ENCODE results near the gene NUP58. TPM values are rescaled to one million over a fixed set of nuclear protein-coding genes. Genes with fewer than 3 reads are reported as not detected.

The NUP58 gene
- total and polyA plus RNA-seq, 9 of the 15 experiments (the other 6 are each of a cell fraction or from before 2014, with no cell fraction given) = 12.5 to 98.0 (median 42.6) TPM

- TF ChIP-seq CEBPG (CRISPR knock-in tag; IDR thresholded peaks at IDR 0.05) (no peak), CEBPG (tag; conservative IDR thresholded peaks at IDR 0.05 in 1 of 2, IDR thresholded peaks at IDR 0.05 in 1 of 2) (peak in 1 of 2 experiments; percentile 44; a peak in 1 of 4 replicates), TEAD4 (IDR thresholded peaks at IDR 0.05; ENCODE audit: low read length) (no peak), TEAD4 (CRISPR knock-in tag; IDR thresholded peaks at IDR 0.05; ENCODE audit: borderline replicate concordance) (no peak), ARID1B (IDR thresholded peaks at IDR 0.05) (peak; percentile 32; the same call in 1 of the 2 replicates), BCOR (IDR thresholded peaks at IDR 0.05) (0 out of 2 replicates have a peak, but pooled peaks have one; percentile 28), SMAD4 (CRISPR knock-in tag; conservative IDR thresholded peaks at IDR 0.05) (0 out of 2 replicates have a peak, but pooled peaks have one; percentile 21), KDM1A (IDR thresholded peaks at IDR 0.05) (peak; percentile 29 to 46; a peak in 2 of 4 replicates), ATF3 (IDR thresholded peaks at IDR 0.05) (peak; percentile 24; the same call in 1 of the 2 replicates), ATF3 (CRISPR knock-in tag; conservative IDR thresholded peaks at IDR 0.05) (no peak), ZNF639 (CRISPR knock-in tag; conservative IDR thresholded peaks at IDR 0.05 in 1 of 2, IDR thresholded peaks at IDR 0.05 in 1 of 2) (no peak), DNMT1 (IDR thresholded peaks at IDR 0.05) (no peak), ZKSCAN3 (CRISPR knock-in tag; IDR thresholded peaks at IDR 0.05) (no peak), CREB3 (tag; conservative IDR thresholded peaks at IDR 0.05; ENCODE audit: low read depth) (no peak), CEBPB (tag; IDR thresholded peaks at IDR 0.05) (peak; percentile 54; the same call in 1 of the 2 replicates), NUFIP1 (IDR thresholded peaks at IDR 0.05; ENCODE audit: partially characterized antibody) (no peak)
- intact Hi-C loops (cut with micrococcal nuclease) = loop anchor here (10.0 kb wide), 2 partner anchors 73 to 143 kb away; partner anchors contain the start of gene NUP58
- Histone ChIP-seq H3K27me3 (ENCODE audit: control insufficient read depth in 2 of 2, insufficient read depth in 2 of 2, low read length in 2 of 2) (peaks cover 0 to 4% of the 10 kb centered on the region in 2 experiments; a peak in 1 of 5 replicates), H3K4me1 (replicated peaks in 1 of 2; ENCODE audit: control insufficient read depth in 2 of 2, insufficient read depth in 2 of 2, low read length in 2 of 2) (peaks cover 16 to 39% of the 10 kb centered on the region in 2 experiments; a peak in 4 of 5 replicates), H4K20me1 (replicated peaks; ENCODE audit: control insufficient read depth, insufficient read depth, low read length) (no peaks in the 10 kb centered on the region), H3K9ac (ENCODE audit: insufficient read depth in 1 of 2, low read depth in 2 of 2, low read length in 2 of 2) (peak overlapping the region in 1 of 2 experiments; percentile 20; a peak in 1 of 4 replicates), H3K9me1 (ENCODE audit: control insufficient read depth, insufficient read depth, low read length) (no peaks in the 10 kb centered on the region), H3K9me3 (replicated peaks; ENCODE audit: control insufficient read depth, insufficient read depth, low read depth, low read length) (no peaks in the 10 kb centered on the region; the same call in 1 of the 2 replicates), H3K4me2 (ENCODE audit: insufficient read depth, low read length) (no peak overlapping the region), H3K4me3 (no peak overlapping the region), H3K79me2 (ENCODE audit: control insufficient read depth, insufficient read depth, low read length) (no peaks in the 10 kb centered on the region), H2AFZ (ENCODE audit: low read depth, low read length) (peak overlapping the region; percentile 66), H3K36me3 (ENCODE audit: control insufficient read depth, insufficient read depth, low read length) (no peaks in the 10 kb centered on the region), H3K27ac (ENCODE audit: extremely low read depth, low read depth, low read length) (peak overlapping the region; percentile 3; the same call in 1 of the 3 replicates)
- in situ Hi-C loops (cut with MboI) = no loop called here
- POLR2A ChIA-PET = no interaction called here
- CTCF ChIA-PET (ENCODE audit: low intra/inter-chr PET ratio) = no interaction called here
- DNase-seq (ENCODE audit: extremely low read depth in 1 of 4, low spot score in 3 of 4) = peak in 1 of 4 experiments; percentile 29
- no TSS peak for BruUV-seq (replicated peaks)
- ATAC-seq = no peak
- 44% methylated on average over 6 of the region's 7 CpGs for whole genome bisulfite sequencing (ENCODE audit: insufficient coverage, low coverage, missing lambda C conversion rate)
- FAIRE-seq = no peak
Observed at GRCh38 chr13:25377244-25377962, 76.0 kb downstream of the NUP58 start.
